HCT116 (cell line): ENCODE data around the gene STK4. TPM values are rescaled to one million over a fixed set of nuclear protein-coding genes. Genes with fewer than 3 reads are reported as not detected.

Experiments
- ATAC-seq: fragments of 200-7000 bp; cut with Tn5 transposase; 2 replicates; pipeline ENCODE4 v1.9.1; 2020; ENCODE audit warnings: mild to moderate bottlenecking, moderate library complexity
- BruUV-seq: library from RNA; stranded (reverse); fragments of 400-500 nt; replicated peaks from 2 replicates; lab custom pipeline; 2021; lab: Mats Ljungman, UMichigan
- CTCF ChIA-PET: fragments of 300-600 bp; sonication (Branson Sonifier 250); formaldehyde crosslinking; loops from one replicate; lab custom pipeline; 2021; ENCODE audit warnings: antibody characterized with exemption; lab: Charles Lee
- POLR2A ChIA-PET: fragments of 300-600, 350-600 bp; sonication (Branson Sonifier 250); formaldehyde crosslinking; loops from one replicate; lab custom pipeline; 2021; ENCODE audit warnings: antibody characterized with exemption; lab: Charles Lee
- RAD21 ChIA-PET, 2 experiments: fragments of 300-600 bp; sonication (Branson Sonifier 250); formaldehyde crosslinking; loops; one replicate each; lab custom pipeline; 2023; ENCODE audit warnings: low total read pairs in 2 of 2; ENCODE audit not compliant: uncharacterized antibody in 2 of 2, unreplicated experiment in 2 of 2, low non-redundant PET in 1 of 2; lab: Charles Lee
- DNase-seq: peaks from one replicate; pipeline ENCODE4 v3.0.0-alpha.2; 2010; ENCODE audit warnings: low read depth, low spot score
- H2AFZ ChIP-seq: fragments of 200-600 bp; shearing (Covaris generic), sonication (generic); 2 replicates; pipeline ENCODE4 v1.6.1; 2017; ENCODE audit warnings: low read depth, mixed run types, mixed read lengths, antibody characterized with exemption, low read length; ENCODE audit not compliant: poor library complexity, severe bottlenecking
- H3K27ac ChIP-seq: 2 replicates; pipeline ENCODE4 v1.5.1; 2012; ENCODE audit warnings: low read depth, low read length
- H3K27me3 ChIP-seq: fragments of 200-600 bp; sonication (generic); 2 replicates; pipeline ENCODE4 v1.6.1; 2016; ENCODE audit warnings: mixed run types, low read length, mixed read lengths; ENCODE audit not compliant: insufficient read depth
- H3K36me3 ChIP-seq, 2 experiments: fragments of 200-500 bp in 1 of 2; fragments of 200-600 bp in 1 of 2; sonication (Bioruptor generic) in 1 of 2; sonication (generic) in 1 of 2; 2 replicates each; pipeline versions ENCODE4 v1.5.1 to v1.6.1; 2014 to 2016; ENCODE audit warnings: low read length in 2 of 2, inconsistent platforms in 1 of 2, mixed read lengths in 1 of 2, mixed run types in 1 of 2; ENCODE audit not compliant: insufficient read depth in 2 of 2, control insufficient read depth in 1 of 2
- H3K4me1 ChIP-seq, 2 experiments: fragments of 200-600 bp in 1 of 2; sonication (generic) in 1 of 2; 2 replicates each; pipeline versions ENCODE4 v1.5.1 to v1.6.1; 2012 to 2017; ENCODE audit warnings: low read length in 2 of 2, inconsistent platforms in 1 of 2, mild to moderate bottlenecking in 1 of 2, mixed read lengths in 1 of 2, mixed run types in 1 of 2, moderate library complexity in 1 of 2; ENCODE audit not compliant: insufficient read depth in 2 of 2, control insufficient read depth in 1 of 2
- H3K4me2 ChIP-seq: fragments of 200-600 bp; sonication (generic); 2 replicates; pipeline ENCODE4 v1.6.1; 2017; ENCODE audit warnings: mixed run types, low read length, mixed read lengths
- H3K4me3 ChIP-seq, 2 experiments: fragments of 200-600 bp in 1 of 2; sonication (generic) in 1 of 2; replicated peaks in 1 of 2; 2 replicates each; pipeline ENCODE4 v1.5.1; 2011 to 2016; ENCODE audit warnings: low read length in 2 of 2, control low read depth in 1 of 2, low read depth in 1 of 2, mild to moderate bottlenecking in 1 of 2, mixed read lengths in 1 of 2, mixed run types in 1 of 2
- H3K79me2 ChIP-seq: fragments of 200-600 bp; sonication (generic); 2 replicates; pipeline ENCODE4 v1.6.1; 2017; ENCODE audit warnings: mild to moderate bottlenecking, mixed run types, low read length, moderate library complexity, mixed read lengths; ENCODE audit not compliant: insufficient read depth
- H3K9ac ChIP-seq: fragments of 200-600 bp; sonication (generic); 2 replicates; pipeline ENCODE4 v1.6.1; 2016; ENCODE audit warnings: low read length, mixed read lengths
- H3K9me2 ChIP-seq: fragments of 200-600 bp; sonication (generic), shearing (Covaris generic); 2 replicates; pipeline ENCODE4 v1.6.1; 2017; ENCODE audit warnings: mixed run types, mild to moderate bottlenecking, moderate library complexity; ENCODE audit not compliant: insufficient read depth
- H3K9me3 ChIP-seq, 2 experiments: fragments of 200-500 bp in 1 of 2; fragments of 200-600 bp in 1 of 2; sonication (Bioruptor generic) in 1 of 2; sonication (generic) in 1 of 2; 2 replicates each; pipeline ENCODE4 v1.6.1; 2014 to 2017; ENCODE audit warnings: low read length in 2 of 2, mixed read lengths in 2 of 2, inconsistent platforms in 1 of 2, low read depth in 1 of 2, mild to moderate bottlenecking in 1 of 2, mixed run types in 1 of 2, moderate library complexity in 1 of 2; ENCODE audit not compliant: control insufficient read depth in 1 of 2, insufficient read depth in 1 of 2
- H4K20me1 ChIP-seq: fragments of 200-600 bp; sonication (generic), shearing (Covaris generic); 2 replicates; pipeline ENCODE4 v1.6.1; 2017; ENCODE audit warnings: mixed run types, mild to moderate bottlenecking, moderate library complexity; ENCODE audit not compliant: insufficient read depth
- ATF3 ChIP-seq: IDR thresholded peaks from 2 replicates; pipeline ENCODE4 v1.6.1; 2012
- CBX3 ChIP-seq: IDR thresholded peaks from 2 replicates; pipeline ENCODE4 v1.6.1; 2012; ENCODE audit warnings: low read depth
- CEBPB ChIP-seq: IDR thresholded peaks from 2 replicates; pipeline ENCODE4 v1.6.1; 2012; ENCODE audit warnings: low read depth
- CTCF ChIP-seq, 3 experiments: fragments of 200-600 bp in 1 of 3; sonication (generic) in 1 of 3; IDR thresholded peaks in 2 of 3; conservative IDR thresholded peaks in 1 of 3; 2 replicates each; pipeline ENCODE4 v1.5.1; 2012 to 2017; ENCODE audit warnings: low read depth in 2 of 3, low read length in 2 of 3, antibody characterized with exemption in 1 of 3, borderline replicate concordance in 1 of 3, control low read depth in 1 of 3, mild to moderate bottlenecking in 1 of 3, mixed read lengths in 1 of 3, mixed run types in 1 of 3, moderate library complexity in 1 of 3; ENCODE audit not compliant: insufficient read depth in 1 of 3
- EGR1 ChIP-seq: IDR thresholded peaks from 2 replicates; pipeline ENCODE4 v1.6.1; 2012; ENCODE audit warnings: low read depth
- ELF1 ChIP-seq: IDR thresholded peaks from 2 replicates; pipeline ENCODE4 v1.6.1; 2012; ENCODE audit warnings: low read depth, borderline replicate concordance
- EZH2 ChIP-seq: fragments of 200-600 bp; sonication (generic); IDR thresholded peaks from 2 replicates; pipeline ENCODE4 v1.6.1; 2017; ENCODE audit warnings: antibody characterized with exemption, mixed run types
- FOSL1 ChIP-seq: IDR thresholded peaks from 2 replicates; pipeline ENCODE4 v1.6.1; 2012; ENCODE audit warnings: low read depth
- JUND ChIP-seq: IDR thresholded peaks from 2 replicates; pipeline ENCODE4 v1.6.1; 2012
- MAX ChIP-seq: IDR thresholded peaks from 2 replicates; pipeline ENCODE4 v1.6.1; 2012
- POLR2A ChIP-seq: IDR thresholded peaks from 2 replicates; pipeline ENCODE4 v1.7.0; 2011; ENCODE audit warnings: borderline replicate concordance; ENCODE audit not compliant: insufficient read depth, insufficient read length; ENCODE audit errors: extremely low read depth
- POLR2AphosphoS5 ChIP-seq: IDR thresholded peaks from 2 replicates; pipeline ENCODE4 v1.6.1; 2011; ENCODE audit warnings: mild to moderate bottlenecking, low read depth, low read length, moderate library complexity
- SIN3A ChIP-seq: IDR thresholded peaks from 2 replicates; pipeline ENCODE4 v1.6.1; 2012; ENCODE audit warnings: low read depth
- SP1 ChIP-seq: IDR thresholded peaks from 2 replicates; pipeline ENCODE4 v1.6.1; 2012; ENCODE audit warnings: low read depth
- SRF ChIP-seq: IDR thresholded peaks from 2 replicates; pipeline ENCODE4 v1.6.1; 2012; ENCODE audit warnings: low read depth
- ZBTB33 ChIP-seq: IDR thresholded peaks from 2 replicates; pipeline ENCODE4 v1.6.1; 2011; ENCODE audit warnings: mild to moderate bottlenecking, low read length, moderate library complexity; ENCODE audit not compliant: insufficient replicate concordance; ENCODE audit errors: extremely low read depth
- ZNF274 ChIP-seq: fragments of 200-500 bp; sonication (Bioruptor generic); IDR thresholded peaks from 2 replicates; pipeline ENCODE4 v1.6.1; 2014; ENCODE audit warnings: mild to moderate bottlenecking, low read depth, low read length, inconsistent platforms
- intact Hi-C: fragments of 100-400 bp; cut with micrococcal nuclease; formaldehyde crosslinking; loops from 2 replicates; pipeline ENCODE4 v1.10.0; 2022
- total RNA-seq: library from RNA; stranded (reverse); gene quantifications from one replicate; pipeline ENCODE4 v1.2.1, GENCODE V29; 2021; ENCODE audit not compliant: unreplicated experiment

The STK4 gene
- total RNA-seq, 1 experiment from 2014 or later, result 45.4 TPM

- ATAC-seq, result no peak
- no peaks in the 10 kb centered on the region for H4K20me1 ChIP-seq
- no TSS peak for BruUV-seq
- POLR2A ChIA-PET, result no interaction called here
- H3K9me2 ChIP-seq, result no peaks in the 10 kb centered on the region
- H2AFZ ChIP-seq, result no peak overlapping the region
- H3K4me1 ChIP-seq, result no peaks in the 10 kb centered on the region
- CTCF ChIA-PET, result no interaction called here
- TF ChIP-seq ELF1 (no peak), SRF (no peak), EZH2 (no peak), POLR2AphosphoS5 (no peak), CEBPB (no peak), JUND (no peak), CBX3 (no peak), SP1 (no peak), ATF3 (no peak), ZNF274 (no peak), EGR1 (no peak), POLR2A (no peak), SIN3A (no peak), ZBTB33 (no peak), MAX (no peak), CTCF (IDR thresholded peaks at IDR 0.05 in 2 of 3, conservative IDR thresholded peaks at IDR 0.05 in 1 of 3; ENCODE audit: borderline replicate concordance in 1 of 3, insufficient read depth in 1 of 3, low read depth in 2 of 3, low read length in 2 of 3) (no peak), FOSL1 (no peak)
- no peaks in the 10 kb centered on the region for H3K27me3 ChIP-seq
- intact Hi-C loops, result no loop called here
- no peaks in the 10 kb centered on the region for H3K79me2 ChIP-seq
- peaks cover 28 to 29% of the 10 kb centered on the region in 2 experiments; a peak in 3 of 4 replicates for H3K36me3 ChIP-seq
- no peak overlapping the region for H3K4me3 ChIP-seq
- H3K9ac ChIP-seq, result no peak overlapping the region
- no peak overlapping the region for H3K27ac ChIP-seq
- H3K4me2 ChIP-seq, result no peak overlapping the region
- RAD21 ChIA-PET, result no interaction called here
- no peaks in the 10 kb centered on the region for H3K9me3 ChIP-seq
- no peak for DNase-seq
Measured at GRCh38 chr20:44924541-44924940, 41.8 kb upstream of the STK4 start.
